HL-60/S4 treated with phorbol 12-myristate 13-acetate at 8.2 ng/mL for 4 days and 3 days (cell line): ENCODE measurements around the gene BRME1.

Source experiments
- in situ Hi-C: fragments of 300-500 bp; cut with MboI; formaldehyde crosslinking; loops from 2 replicates; pipeline ENCODE4 v1.15.0; 2022; ENCODE audit warnings: low sequenced_read_pairs

The BRME1 gene

DNA sequence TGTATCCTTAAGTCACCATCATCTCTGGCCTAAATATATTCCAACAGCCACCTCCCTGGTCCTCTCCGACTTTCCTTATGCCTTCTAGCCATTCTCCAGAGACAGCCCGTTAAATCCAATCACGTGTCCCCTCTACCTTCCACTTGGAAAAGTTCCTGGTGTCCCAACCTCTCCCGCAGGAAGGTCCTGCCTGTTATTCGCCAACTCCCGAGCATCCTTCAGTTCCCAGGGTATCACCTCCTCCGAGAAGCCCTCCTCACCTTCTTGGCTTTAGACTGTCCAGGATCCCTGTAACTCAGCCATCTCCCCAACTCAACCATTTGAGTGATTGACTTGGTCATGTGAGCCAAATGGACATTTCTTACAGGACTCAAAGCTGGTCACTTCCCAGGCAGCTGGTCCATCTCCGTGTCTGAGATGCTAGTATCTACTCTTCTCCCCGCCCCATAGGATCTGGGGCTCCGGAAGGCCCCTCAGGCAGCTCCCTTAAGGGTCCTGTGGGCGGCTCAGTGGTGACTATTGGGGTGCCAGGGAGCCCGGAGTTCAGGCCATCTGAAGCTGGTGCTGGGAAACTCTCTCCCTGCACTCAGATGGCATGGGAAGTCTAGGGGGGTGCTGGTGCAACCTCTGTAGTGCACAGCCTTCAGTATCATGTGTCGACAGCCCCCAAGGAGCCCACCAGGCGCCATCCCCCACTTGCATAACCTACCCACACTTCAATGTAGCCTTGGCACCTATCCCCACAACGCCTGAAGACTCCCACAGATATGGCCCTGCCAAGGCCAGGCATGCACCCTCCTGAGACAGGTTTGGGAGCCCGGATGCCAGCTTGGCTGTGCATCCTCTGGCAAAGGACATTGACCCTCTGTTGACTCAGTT is 56.9 kb downstream of the BRME1 start:
- in situ Hi-C loops = no loop called here

DNA sequence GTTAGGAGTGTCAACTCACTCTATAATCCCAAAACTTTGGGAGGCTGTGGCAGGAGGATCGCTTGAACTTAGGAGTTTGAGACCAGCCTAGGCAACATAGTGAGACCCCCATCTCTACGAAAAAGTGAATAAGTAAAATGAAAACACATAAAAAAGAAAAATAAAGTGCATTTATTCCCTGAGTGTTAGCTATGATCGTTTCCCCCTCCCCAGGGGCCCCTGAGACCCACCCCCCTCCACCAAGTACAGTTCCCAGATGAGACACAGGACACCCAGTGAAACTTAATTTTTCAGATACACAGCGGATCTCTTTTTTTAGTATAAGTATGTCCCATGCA is 57.6 kb downstream of the BRME1 start:
- in situ Hi-C loops = no loop called here

DNA sequence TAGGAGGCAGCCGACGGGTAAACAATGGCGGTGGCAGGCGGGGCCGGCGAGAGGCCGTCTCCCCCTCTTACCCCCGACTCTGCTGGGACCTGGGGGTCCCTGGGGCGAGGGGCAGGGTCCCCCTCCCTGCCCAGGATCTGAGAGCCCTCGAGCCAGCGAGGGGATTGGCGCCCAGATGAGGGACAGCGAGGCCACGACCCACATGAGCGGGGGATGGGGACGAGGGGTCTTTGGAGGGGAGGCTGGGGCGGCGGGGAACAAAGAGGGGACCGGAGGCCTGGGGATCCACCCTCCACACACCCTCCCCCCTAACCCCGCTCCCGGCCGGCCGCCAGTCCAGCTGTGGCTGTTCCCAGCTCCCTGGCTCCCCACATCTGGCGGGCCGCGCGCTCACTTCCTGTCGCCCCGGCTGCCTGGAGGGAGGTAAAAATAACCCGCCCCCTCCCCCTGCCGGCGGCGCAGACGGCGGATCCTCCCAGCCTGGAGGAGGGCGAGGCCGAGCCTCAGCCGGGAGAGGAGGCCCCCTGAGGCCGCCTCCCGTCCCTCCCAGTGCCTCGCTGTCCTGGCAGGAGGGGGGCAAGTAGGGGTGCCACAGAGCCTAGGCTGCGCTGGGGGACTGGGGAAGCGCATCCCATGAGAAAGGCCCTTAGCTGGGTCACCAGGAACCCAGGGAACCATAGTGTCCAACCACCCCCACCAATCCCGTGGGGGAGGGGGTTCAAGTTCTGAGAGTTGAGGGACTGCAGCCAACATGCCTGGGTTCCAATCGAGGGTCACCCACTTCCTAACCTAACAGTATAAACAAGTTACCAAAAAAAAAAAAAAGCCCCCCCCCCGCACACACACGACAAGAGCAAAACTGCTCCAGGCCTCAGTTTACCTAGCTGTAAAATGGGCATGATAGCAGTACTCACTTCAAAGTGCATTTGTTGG is 58.2 kb downstream of the BRME1 start:
- in situ Hi-C loops = no loop called here

DNA sequence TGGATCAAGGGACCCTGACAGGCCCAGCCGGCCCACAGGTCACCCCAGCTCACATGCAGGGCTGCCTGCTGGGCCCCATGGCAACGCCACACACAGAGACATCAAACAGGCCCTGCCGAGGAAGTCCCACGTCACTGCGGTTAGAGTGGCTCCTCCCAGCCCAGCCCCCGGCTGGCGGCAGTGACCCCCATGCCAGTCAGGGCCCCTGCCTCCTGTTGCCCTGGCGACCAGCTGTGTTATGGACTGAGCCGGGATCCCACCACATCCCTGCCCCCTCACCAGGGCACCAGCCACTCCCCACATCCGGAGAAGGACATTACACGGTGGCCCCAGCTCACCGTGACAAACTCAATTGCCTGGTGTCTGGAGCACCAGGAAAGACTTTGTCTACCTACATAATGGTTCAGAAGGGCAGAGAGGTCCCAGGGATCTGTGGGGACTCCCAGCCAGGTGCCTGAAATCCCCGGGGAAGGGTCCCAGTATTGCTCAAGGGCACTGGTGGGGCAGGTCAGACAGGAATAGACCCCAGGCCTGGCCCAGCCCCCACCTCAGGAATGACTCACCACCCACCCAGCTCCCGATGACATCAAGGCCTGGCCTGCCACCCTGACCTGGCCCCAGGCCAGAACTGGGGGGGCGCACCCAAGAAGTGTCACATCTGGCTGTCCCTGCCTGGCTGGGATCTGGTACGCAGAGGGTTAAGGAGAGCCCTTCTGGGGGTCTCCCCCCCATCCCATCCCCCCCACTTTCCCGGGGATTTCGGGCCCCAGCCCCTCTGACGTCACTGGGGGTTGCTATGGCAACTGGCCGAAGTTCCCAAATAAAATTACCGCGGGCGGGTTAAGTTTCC is 59.1 kb downstream of the BRME1 start:
- in situ Hi-C loops = no loop called here

DNA sequence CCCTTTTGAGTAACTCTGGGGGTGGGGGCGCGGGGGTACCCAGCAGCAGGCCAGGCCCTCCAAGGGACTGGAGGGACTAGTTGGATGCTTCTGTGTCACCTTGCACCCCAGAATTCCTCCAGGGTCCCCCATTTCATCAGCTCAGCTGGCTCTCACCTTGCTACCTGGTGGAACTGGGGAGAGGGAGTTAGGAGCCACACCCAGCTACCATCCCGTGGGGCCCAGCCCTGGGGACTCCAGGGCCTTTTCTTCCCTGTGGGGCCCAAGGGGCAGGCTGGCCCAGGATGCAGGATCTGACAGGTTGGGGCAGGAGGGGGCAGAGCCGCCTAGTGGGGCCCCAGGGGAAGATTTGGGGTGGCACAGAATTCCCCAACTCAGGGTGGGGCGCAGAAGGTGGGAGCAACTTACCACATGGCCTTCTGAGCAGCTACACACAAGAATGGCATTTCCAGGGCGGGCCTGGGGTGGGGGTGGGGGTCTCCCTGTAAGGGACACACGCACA is 61.7 kb downstream of the BRME1 start:
- in situ Hi-C loops = no loop called here

DNA sequence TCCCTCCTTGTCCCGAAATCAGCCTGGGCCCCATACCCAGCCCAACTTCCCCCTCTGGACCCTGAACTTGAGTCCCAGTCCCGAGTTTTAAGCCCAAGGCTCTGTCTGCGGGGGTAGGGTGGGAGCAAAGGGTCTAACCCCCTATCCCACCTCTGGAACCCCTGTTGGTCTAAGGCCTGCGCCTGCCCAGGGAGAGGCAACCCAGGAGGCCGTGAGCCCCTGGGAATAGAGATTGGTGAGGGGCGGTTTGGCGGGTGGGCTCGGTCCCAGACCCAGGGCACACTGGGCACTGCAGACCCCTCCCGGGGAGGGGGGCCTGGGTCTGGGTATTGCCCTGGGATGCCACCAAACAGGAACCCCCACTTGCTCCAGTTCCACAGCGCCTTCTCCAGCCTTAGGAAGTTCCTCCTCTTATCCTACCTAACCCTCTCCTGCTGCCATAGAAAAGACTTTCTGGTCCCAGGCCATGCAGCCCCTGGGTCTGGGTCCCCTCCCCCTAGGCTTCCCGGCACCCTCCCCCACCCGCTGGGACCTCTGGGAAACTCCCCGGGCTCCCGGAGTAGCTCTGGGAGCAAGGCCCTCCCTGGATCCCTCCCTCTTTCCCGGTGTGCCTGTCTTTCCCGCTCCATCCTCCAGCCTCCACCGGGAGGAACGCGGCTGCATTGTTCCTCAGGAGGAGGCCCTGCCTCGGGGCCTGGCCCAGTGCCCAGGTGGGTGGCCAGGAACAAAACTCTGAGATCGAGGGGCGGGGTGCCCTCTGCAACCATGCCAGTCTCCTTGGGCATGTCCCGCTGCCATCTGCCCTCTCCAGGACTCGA is 62.6 kb downstream of the BRME1 start:
- in situ Hi-C loops = no loop called here

DNA sequence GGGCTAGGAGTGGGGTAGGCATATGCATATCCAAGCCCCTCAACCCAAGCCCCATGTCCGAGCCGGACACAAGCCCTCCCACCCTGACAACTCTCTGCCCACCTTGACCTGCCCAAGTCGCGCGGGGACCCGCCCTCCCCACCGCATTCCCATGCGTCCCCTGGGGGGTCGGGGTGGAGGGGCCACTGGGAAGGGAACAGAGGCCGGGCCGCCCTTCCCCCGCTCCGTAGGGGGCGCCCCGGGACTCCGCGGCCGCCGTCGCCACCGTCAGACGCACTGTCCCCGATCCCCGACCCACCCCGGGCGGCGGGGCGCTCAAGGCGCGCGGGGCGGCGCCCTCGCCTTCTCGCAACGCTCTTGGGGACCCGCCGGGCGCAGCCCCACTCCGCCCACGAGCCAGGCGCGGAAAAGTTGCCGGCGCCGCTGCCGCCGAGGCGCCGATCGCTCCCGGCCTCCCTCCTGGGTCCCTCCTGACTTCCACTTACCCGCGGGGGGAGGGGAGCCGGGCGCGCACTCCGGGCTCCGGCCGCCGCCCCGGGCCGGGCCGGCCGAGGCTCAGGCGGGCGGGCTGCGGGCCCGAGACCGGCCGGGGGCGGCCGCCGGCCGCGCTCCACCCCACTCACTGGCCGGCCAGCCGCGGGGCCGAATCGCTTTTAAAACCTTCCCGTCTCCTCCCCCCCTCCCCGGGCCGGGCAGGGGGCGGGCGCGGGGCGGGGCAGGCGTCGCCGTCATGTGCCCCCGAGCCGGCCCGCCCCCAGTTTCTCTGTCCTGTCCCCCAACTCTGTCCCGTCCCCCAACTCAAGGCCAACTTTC is 63.4 kb downstream of the BRME1 start:
- in situ Hi-C loops = no loop called here

DNA sequence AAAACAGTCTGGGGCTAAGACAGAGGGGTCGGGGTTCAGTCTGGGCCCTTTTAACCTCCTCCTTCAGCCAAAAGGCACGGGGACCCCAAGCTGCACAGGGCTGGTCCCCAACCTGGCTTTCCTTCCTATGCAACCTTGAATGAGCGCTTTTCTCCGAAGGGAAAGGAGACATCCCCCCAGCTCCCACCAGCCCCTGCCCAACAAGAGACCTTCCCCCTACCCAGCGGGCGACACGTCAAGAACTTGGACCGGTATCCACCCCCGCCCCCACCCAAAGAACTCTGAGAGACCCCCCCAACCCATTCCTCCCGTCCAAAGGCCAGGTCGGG is 64.0 kb downstream of the BRME1 start:
- in situ Hi-C loops = no loop called here

DNA sequence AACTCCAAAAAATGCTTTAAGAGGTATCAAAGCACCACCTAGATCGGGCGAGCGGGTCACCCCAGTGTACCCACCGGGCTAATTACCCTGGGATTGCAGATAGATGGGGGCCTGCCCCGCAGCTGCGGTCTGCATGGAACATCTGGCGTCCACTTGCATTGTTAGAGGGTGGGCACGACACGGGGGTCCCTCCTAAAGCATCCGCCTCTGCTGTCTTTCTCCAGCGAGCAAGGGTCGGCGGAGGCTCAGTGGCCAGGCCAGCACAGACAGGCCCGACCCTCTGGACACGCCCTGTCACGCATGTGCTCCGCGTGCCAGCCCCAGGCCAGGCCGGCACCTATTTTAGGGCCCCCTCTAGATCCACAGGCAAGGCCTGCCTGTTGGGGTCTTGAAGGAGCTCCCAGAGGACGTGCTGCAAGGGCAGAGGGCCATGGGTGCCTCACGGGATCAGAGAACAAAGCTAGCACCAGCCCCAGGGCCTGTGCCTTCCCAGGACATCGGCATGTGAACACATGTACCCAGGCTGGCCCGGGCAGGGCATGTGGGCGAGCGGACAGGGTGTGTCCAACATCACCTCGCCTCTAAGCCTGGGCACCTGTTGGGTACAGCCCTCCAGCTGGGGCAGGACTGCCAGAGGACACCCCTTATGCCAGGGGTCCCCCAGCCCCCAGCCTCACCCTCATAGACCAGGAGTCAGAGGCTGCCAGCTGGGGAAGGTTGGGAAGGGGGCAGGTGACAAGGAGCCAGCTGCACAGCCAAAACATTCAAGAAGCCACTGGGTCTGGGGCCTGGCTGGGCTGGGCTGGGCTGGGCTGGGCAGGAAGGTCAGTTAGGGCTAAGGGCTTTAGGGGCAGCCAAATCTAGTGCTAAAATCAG is 64.6 kb downstream of the BRME1 start:
- in situ Hi-C loops = no loop called here

DNA sequence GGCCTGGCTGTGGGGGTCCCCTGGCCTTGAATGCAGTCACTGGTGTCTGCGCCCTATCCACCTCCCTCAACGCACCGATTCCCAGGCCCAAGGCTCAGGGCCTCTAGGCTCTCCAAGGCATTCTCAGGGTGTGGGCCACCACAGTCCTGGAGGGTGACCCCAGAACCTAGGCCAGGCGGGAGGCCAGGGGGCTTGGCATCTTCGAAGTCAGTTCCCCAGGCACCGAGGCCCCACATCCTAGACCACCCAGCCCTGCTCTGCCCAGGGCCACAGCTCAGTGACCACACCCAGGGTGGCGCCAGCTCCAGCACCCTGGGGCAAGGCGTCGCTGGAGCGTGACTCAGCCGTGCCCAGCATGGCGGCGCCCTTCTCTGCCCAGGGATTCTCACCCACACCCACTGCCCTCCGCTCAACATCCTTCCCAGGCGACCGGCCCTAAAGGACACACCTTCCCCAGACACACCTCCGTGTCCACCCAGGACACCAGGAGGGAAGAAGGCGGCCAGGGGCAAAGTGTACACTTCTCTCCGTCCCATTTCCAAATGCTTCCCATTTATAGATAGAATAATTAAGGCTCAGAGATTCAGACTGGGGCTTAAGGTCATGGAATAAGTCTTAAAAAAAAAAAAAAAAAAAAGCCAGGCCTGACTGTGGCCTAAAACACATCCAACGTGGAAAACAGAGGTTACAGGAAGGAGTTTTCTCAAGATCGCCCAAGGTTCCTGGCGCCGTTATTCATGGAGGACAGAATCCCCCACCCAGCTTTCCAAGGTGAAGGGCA is 65.4 kb downstream of the BRME1 start:
- in situ Hi-C loops = no loop called here

DNA sequence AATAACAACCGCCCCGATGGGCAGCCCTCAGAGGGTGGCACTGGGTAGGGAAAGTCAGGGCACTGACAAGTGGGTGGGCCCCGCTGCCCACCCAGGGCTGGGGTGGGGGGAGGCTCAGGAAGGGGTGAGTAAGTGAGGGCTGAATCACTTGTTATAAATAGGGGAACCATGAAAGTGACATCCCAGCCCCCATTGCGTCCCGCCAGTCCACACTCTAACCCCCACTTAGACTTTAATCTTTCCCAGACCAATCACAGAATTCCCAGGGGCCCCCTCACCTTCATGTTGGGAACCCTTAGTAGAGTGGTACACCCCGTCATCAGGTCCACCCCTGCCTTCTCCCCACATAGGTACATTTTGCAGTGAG is 66.0 kb downstream of the BRME1 start:
- in situ Hi-C loops = no loop called here

DNA sequence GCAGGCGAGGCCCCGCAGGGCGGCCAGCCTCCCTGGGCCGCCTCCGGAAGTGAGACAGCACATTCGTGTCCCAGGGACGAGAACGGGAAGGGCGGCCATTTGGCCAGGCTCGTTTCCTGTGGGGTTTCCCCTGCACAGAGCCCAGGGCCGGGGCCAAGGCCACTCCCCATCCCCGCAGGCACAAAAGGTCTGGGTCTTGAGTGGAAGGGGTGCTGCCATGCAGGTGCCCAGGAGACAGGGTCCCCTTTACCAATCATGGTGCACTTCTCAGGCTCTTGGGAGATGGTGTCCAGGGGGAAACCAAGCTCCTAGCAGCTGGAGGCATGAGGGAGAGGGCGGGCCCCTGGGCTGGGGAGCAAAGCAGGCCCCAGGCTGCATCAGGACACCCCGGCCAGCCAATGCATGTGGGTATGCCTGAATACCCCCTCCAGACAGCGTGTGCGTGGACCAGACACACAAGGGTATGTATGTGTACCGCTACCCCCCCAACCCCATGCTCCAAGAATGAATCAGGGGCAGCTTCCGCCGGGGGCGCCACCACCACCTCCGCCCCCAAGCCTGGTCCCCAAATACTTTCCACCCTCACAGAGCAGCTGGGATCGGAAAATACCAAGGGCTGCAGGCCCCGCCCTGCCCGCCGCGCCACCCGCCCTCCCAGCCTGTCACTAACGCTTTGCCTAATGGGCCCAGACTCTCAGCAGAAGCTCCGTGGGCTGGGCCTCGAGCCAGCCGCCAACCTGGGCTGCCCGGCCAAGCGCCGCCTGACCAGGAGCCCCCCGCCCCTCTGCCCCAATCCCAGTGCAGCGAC is 66.6 kb downstream of the BRME1 start:
- in situ Hi-C loops = no loop called here

DNA sequence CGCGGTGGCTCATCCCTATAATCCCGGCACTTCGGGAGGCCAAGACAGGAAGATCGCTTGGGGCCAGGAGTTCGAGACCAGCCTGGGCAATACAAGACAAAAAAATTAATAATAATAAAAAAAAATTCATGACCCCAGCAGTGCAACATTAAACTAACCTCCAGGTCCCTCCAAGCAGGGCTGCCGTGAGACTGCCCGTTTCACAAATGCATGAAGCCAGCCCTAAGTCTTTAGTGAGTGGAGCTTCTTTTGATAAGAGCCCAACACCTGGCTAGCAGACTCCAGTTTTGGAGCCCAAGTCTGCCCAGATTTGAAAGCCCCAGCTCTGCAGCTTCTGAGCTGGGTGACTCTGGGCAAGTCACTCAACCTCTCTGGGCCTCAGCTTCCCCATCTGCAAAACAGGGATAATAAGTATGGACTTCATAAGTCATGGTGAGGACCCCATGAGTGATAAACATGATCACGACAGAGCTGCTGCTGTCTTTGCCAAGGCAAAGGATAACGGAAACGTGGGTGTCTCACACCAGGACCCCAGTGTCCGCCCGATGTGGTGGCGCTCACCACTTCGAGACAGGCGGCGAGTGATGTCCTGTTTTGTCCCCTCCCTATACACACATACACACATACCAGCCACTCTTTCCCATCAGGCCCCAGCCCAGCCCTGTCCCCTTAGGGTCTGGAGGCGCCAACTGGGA is 67.3 kb downstream of the BRME1 start:
- in situ Hi-C loops = no loop called here

DNA sequence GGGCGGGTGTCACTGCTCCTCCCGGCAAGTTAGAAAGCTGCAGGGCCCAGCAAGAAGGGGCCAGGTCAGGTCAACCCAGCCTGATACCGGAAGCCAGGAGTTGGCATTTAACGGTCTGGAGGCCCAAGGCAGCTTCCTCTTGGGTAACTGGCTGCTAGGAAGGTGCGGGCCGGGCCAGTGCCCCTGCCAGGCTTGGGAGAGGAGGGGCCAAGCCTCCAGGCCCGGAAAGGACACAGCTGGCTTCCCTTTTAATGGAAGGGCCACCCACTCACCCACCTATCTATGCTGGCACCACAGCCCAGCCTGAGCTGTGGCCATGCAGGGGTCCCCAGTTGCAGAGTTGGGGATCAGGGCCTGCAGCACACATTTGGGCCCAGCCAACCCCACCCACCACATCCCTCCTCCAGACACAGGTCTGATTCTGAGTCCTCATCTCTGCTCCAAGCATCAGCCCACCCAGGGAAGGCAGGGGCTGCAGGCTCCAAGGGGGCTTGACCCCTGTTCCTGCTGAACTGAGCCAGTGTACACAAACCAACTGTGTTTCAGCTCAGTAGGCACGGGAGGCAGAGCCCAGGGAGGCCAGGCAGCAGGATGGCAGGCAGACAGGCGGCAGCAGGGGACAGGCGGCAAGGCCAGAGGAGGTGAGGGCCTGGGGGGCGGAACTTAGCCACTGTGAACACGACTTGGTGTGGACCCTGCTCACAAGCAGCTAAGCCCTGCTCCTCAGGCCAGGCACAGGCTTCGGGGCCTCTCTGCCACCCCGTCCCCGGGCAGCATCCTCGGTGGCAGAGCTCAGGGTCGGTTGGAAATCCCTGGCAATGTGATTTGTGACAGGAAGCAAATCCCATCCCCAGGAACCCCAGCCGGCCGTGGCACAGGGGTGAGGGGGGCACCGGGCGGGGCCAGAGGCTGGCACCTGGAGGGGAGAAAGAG is 69.9 kb downstream of the BRME1 start:
- in situ Hi-C loops = no loop called here
